Parathyroid adenoma (tissue), 2 donors: ENCODE data around the gene SIPA1L2.

Source experiments
- H2AFZ ChIP-seq: fragments of 300-600 bp; sonication (generic); one replicate; pipeline ENCODE4 v1.7.0; 2017; ENCODE audit warnings: antibody characterized with exemption, mild to moderate bottlenecking
- H3K27ac ChIP-seq: fragments of 300-600 bp; sonication (generic); one replicate; pipeline ENCODE4 v1.7.0; 2017
- H3K27me3 ChIP-seq: fragments of 300-600 bp; sonication (generic); one replicate; pipeline ENCODE4 v1.7.0; 2017; ENCODE audit warnings: low read length; ENCODE audit not compliant: control insufficient read depth, insufficient read depth
- H3K36me3 ChIP-seq: fragments of 300-600 bp; sonication (generic); one replicate; pipeline ENCODE4 v1.7.0; 2017; ENCODE audit warnings: low read length; ENCODE audit not compliant: control insufficient read depth, insufficient read depth
- H3K4me1 ChIP-seq: fragments of 300-600 bp; sonication (generic); one replicate; pipeline ENCODE4 v1.7.0; 2017; ENCODE audit warnings: control low read depth
- H3K4me2 ChIP-seq: fragments of 300-600 bp; sonication (generic); one replicate; pipeline ENCODE4 v1.7.0; 2017; ENCODE audit warnings: low read length
- H3K4me3 ChIP-seq: fragments of 300-600 bp; sonication (generic); one replicate; pipeline ENCODE4 v1.7.0; 2017; ENCODE audit warnings: low read depth, low read length
- H3K79me2 ChIP-seq: fragments of 300-600 bp; sonication (generic); one replicate; pipeline ENCODE4 v1.7.0; 2017; ENCODE audit warnings: control low read depth
- H3K9ac ChIP-seq: fragments of 300-600 bp; sonication (generic); one replicate; pipeline ENCODE4 v1.7.0; 2017; ENCODE audit warnings: mild to moderate bottlenecking
- H3K9me3 ChIP-seq: fragments of 300-600 bp; sonication (generic); one replicate; pipeline ENCODE4 v1.7.0; 2017; ENCODE audit warnings: low read length; ENCODE audit not compliant: control insufficient read depth
- CTCF ChIP-seq: fragments of 300-600 bp; sonication (generic); IDR thresholded peaks from one replicate; pipeline ENCODE4 v1.7.0; 2017; ENCODE audit warnings: antibody characterized with exemption, mild to moderate bottlenecking
- donor health status: primary hyperparathyroidism.

The SIPA1L2 gene

DNA sequence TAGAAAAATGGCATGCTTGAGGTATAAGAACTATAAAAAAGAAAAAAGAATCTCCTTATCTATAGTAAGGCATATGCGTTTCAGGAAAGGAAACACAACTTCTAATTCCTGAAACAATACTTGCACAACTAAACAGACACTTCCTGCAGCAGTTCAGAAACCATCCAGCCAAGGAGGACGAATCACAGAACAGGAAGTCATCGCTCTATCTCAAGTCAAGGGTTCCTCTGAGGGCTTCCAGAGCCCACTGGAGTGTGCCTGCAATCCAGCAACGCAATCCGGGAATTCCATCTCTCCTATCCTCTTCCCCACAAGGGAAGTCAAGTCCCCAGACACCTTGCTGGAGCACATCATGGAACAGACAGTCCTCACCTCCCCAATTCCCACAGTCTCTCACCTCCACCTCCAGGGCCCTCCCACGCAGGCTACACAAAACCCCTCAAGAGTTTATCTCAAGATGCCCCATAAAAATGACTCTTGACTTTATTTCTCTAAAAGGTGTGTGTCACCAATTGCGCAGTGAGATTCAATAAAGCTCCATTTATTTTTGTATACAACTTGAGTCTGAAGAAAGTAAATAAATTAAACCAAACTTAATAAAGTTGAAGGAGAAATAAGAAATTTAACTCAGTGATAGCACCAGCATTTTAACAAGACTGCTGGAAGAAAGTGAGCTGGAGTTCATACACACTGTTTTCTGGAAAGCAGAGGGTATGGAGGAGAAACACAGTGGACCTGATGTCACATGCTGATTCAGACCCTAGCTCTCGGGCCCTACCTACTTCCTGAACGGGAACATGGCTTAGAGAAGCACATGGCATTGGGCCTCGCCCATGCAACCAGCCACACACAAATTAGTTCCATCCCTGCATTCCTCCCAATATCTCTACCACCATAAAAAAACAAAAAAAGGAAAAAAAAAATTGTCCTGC, 39.9 kb downstream of the SIPA1L2 start:
- H3K9me3 ChIP-seq = no peaks in the 10 kb centered on the region
- no peaks in the 10 kb centered on the region for H3K79me2 ChIP-seq
- H2AFZ ChIP-seq = no peak overlapping the region
- H3K4me3 ChIP-seq = no peak overlapping the region
- no peak for TF ChIP-seq CTCF
- no peaks in the 10 kb centered on the region for H3K4me1 ChIP-seq
- no peaks in the 10 kb centered on the region for H3K36me3 ChIP-seq
- no peak overlapping the region for H3K9ac ChIP-seq
- H3K27me3 ChIP-seq = no peaks in the 10 kb centered on the region
- peak overlapping the region; percentile 44 for H3K27ac ChIP-seq
- H3K4me2 ChIP-seq = no peak overlapping the region

DNA sequence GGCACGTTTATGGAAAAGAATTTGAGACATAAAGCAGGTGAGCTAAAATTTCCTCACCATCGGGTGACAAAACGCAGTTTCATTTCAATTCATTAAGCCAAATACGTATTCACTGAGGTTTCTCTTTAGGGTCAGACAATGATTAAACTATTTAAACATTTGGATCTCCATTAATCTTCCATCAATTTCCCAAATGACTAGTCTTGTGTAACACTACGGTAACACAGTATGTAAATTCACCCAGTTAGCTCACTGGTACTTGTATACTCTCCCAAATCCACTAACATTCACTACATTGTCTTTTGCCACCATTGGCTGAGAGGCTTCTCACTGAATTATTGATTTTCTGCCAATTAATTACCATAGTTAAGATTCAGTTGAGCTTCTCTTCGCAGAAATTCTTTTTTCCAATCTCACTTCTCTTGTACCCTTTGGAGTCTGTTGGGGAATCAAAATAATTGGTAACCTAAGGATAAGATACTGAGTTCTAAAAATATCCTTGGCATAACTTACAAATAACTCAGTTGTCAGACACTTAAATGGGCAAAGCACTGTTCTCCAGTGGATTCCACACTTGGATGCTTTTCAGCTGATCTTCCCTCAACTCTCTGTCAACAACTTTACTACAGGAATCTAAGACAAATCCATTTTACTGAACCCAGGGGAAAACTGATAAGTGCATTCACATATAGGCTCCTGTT, 40.7 kb downstream of the SIPA1L2 start:
- Histone ChIP-seq H3K4me3 (no peak overlapping the region), H3K9ac (no peak overlapping the region), H3K4me1 (no peaks in the 10 kb centered on the region)

GRCh38 chr1:232587141-232588008, 42.6 kb downstream of the SIPA1L2 start:
- Histone ChIP-seq H3K9ac (no peak overlapping the region), H3K27ac (no peak overlapping the region), H3K27me3 (no peaks in the 10 kb centered on the region)

More for the DNA sequence above, 40.7 kb downstream of the SIPA1L2 start:
- no peaks in the 10 kb centered on the region for H3K79me2 ChIP-seq
- no peak for TF ChIP-seq CTCF
- no peaks in the 10 kb centered on the region for H3K9me3 ChIP-seq
- H3K27me3 ChIP-seq = no peaks in the 10 kb centered on the region
- peak overlapping the region; percentile 30 for H3K27ac ChIP-seq
- no peaks in the 10 kb centered on the region for H3K36me3 ChIP-seq
- H3K4me2 ChIP-seq = no peak overlapping the region
- no peak overlapping the region for H2AFZ ChIP-seq

GRCh38 chr1:232586679-232587078, 43.3 kb downstream of the SIPA1L2 start:
- Histone ChIP-seq H3K9me3 (no peaks in the 10 kb centered on the region), H3K36me3 (no peaks in the 10 kb centered on the region), H3K4me2 (no peak overlapping the region), H3K79me2 (no peaks in the 10 kb centered on the region), H2AFZ (no peak overlapping the region), H3K4me1 (no peaks in the 10 kb centered on the region), H3K4me3 (no peak overlapping the region), H3K27me3 (no peaks in the 10 kb centered on the region), H3K27ac (no peak overlapping the region), H3K9ac (no peak overlapping the region)
- no peak for TF ChIP-seq CTCF

More at GRCh38 chr1:232587141-232588008, 42.6 kb downstream of the SIPA1L2 start:
- Histone ChIP-seq H3K79me2 (no peaks in the 10 kb centered on the region), H2AFZ (no peak overlapping the region), H3K9me3 (no peaks in the 10 kb centered on the region), H3K4me3 (no peak overlapping the region), H3K4me1 (no peaks in the 10 kb centered on the region), H3K36me3 (no peaks in the 10 kb centered on the region), H3K4me2 (no peak overlapping the region)
- no peak for TF ChIP-seq CTCF
